Natural killer cell (primary cell): ENCODE results near the gene HSD17B12. TPM values are rescaled to one million over a fixed set of nuclear protein-coding genes. Genes with fewer than 3 reads are reported as not detected.

Experiments
- ATAC-seq, 3 donors: fragments of 150-1000 bp in 2 of 3; fragments of 200-7000 bp in 1 of 3; cut with Tn5 transposase; 1 replicate in 1 of 3; 2 replicates in 2 of 3; pipeline ENCODE4 v1.10.0; 2021; ENCODE audit warnings: mild to moderate bottlenecking in 2 of 3, moderate library complexity in 2 of 3
- DNase-seq, 2 donors: peaks; one replicate each; pipeline versions ENCODE4 v3.0.0 to v3.0.0-alpha.2; 2013 to 2021; ENCODE audit warnings: mixed read lengths in 1 of 2
- H3K27ac ChIP-seq: one replicate; pipeline ENCODE4 v1.5.1; 2013; ENCODE audit warnings: mild to moderate bottlenecking, low read length
- H3K27me3 ChIP-seq: one replicate; pipeline ENCODE4 v1.6.1; 2013; ENCODE audit warnings: low read length; ENCODE audit not compliant: control insufficient read depth, insufficient read depth
- H3K36me3 ChIP-seq: one replicate; pipeline ENCODE4 v1.6.1; 2013; ENCODE audit warnings: low read length; ENCODE audit not compliant: control insufficient read depth, insufficient read depth
- H3K4me1 ChIP-seq: one replicate; pipeline ENCODE4 v1.6.1; 2013; ENCODE audit warnings: low read length; ENCODE audit not compliant: control insufficient read depth, insufficient read depth
- H3K4me3 ChIP-seq: one replicate; pipeline ENCODE4 v1.5.1; 2013; ENCODE audit warnings: low read length
- H3K9me3 ChIP-seq: one replicate; pipeline ENCODE4 v1.6.1; 2013; ENCODE audit warnings: low read length; ENCODE audit not compliant: control insufficient read depth, insufficient read depth
- H3K27ac Mint-ChIP-seq, 2 donors: one replicate each; pipeline ENCODE4 v1.8.0; 2022; ENCODE audit warnings: mild to moderate bottlenecking in 2 of 2, mixed read lengths in 2 of 2, moderate library complexity in 1 of 2
- H3K27me3 Mint-ChIP-seq, 2 donors: one replicate each; pipeline ENCODE4 v1.8.0; 2022; ENCODE audit warnings: low read depth in 2 of 2, mixed read lengths in 2 of 2
- H3K36me3 Mint-ChIP-seq: one replicate; pipeline ENCODE4 v1.8.0; 2022; ENCODE audit warnings: mixed read lengths
- H3K4me1 Mint-ChIP-seq, 2 donors: one replicate each; pipeline ENCODE4 v1.8.0; 2022; ENCODE audit warnings: mixed read lengths in 2 of 2
- H3K4me3 Mint-ChIP-seq: one replicate; pipeline ENCODE4 v1.8.0; 2022; ENCODE audit warnings: mild to moderate bottlenecking, moderate library complexity, mixed read lengths
- H3K9me3 Mint-ChIP-seq, 2 donors: one replicate each; pipeline ENCODE4 v1.8.0; 2022; ENCODE audit warnings: mixed read lengths in 2 of 2
- CTCF ChIP-seq: fragments of 200-600 bp; IDR thresholded peaks from one replicate; pipeline ENCODE4 v1.8.0; 2022; ENCODE audit warnings: antibody characterized with exemption
- WGBS: methylation state at CpG from one replicate; pipeline ENCODE4 v1.1.7; 2013; ENCODE audit warnings: missing lambda C conversion rate; ENCODE audit not compliant: insufficient coverage; 5-methylcytosine and 5-hydroxymethylcytosine counted together
- intact Hi-C: fragments of 100-400 bp; cut with micrococcal nuclease; formaldehyde crosslinking; loops from one replicate; pipeline ENCODE4 v1.14.2; 2022
- total RNA-seq, 4 donors: library from RNA; stranded (reverse); fragments of 120-200 nt in 1 of 4; gene quantifications; one replicate each; pipeline versions ENCODE4 v1.2.3 to v1.2.4, GENCODE V29; 2013 to 2022

The HSD17B12 gene
- total RNA-seq, 3 donors from 2014 or later (not counting 1 experiment from before 2014, with no cell fraction given) = 21.0 to 26.3 (median 26.1) TPM

DNA sequence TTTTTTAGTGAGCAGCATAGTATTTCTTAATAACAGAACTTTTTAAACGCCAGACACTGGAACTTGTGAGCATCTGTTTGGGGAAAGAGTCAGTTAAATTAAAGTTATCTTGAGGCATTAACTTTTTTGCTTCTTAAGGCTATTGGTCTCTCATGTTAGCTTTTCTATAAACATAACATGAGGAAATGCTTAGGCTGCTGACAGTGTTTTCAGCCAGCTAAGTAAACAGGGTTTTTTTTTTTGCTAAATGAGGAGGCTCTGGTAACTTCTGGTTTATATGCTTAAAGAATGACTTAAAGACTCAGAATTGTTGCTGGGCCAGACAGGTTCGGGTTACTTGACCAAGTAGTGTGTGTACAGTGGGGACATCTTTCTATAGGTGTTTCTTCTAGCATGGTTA lies 104.3 kb downstream of the HSD17B12 start:
- no peak overlapping the region for H3K27ac ChIP-seq
- Mint-ChIP-seq H3K4me3 (no peak overlapping the region), H3K36me3 (peaks cover 38% of the 10 kb centered on the region), H3K9me3 (peaks cover 10 to 12% of the 10 kb centered on the region in 2 donors), H3K27me3 (no peaks in the 10 kb centered on the region), H3K4me1 (peaks cover 15 to 16% of the 10 kb centered on the region in 2 donors), H3K27ac (no peak overlapping the region)
- no peaks in the 10 kb centered on the region for H3K27me3 ChIP-seq
- intact Hi-C loops = no loop called here
- H3K9me3 ChIP-seq = peaks cover 16% of the 10 kb centered on the region
- H3K36me3 ChIP-seq = no peaks in the 10 kb centered on the region
- ATAC-seq = no peak
- peaks cover 3% of the 10 kb centered on the region for H3K4me1 ChIP-seq
- H3K4me3 ChIP-seq = no peak overlapping the region
- DNase-seq = no peak
- TF ChIP-seq CTCF = no peak
- 94% methylated on average over 2 of the region's 2 CpGs for WGBS

GRCh38 chr11:43785318-43785717 lies 104.8 kb downstream of the HSD17B12 start:
- Histone ChIP-seq H3K4me3 (no peak overlapping the region), H3K27me3 (no peaks in the 10 kb centered on the region), H3K27ac (no peak overlapping the region), H3K36me3 (no peaks in the 10 kb centered on the region), H3K9me3 (peaks cover 16% of the 10 kb centered on the region), H3K4me1 (peaks cover 3% of the 10 kb centered on the region)
- no peak overlapping the region for H3K4me3 Mint-ChIP-seq
- H3K9me3 Mint-ChIP-seq = peaks cover 10 to 12% of the 10 kb centered on the region in 2 donors
- TF ChIP-seq CTCF = no peak
- intact Hi-C loops = no loop called here
- peaks cover 38% of the 10 kb centered on the region for H3K36me3 Mint-ChIP-seq
- H3K27ac Mint-ChIP-seq = no peak overlapping the region
- DNase-seq (no peak), ATAC-seq (no peak)
- peaks cover 15 to 16% of the 10 kb centered on the region in 2 donors for H3K4me1 Mint-ChIP-seq
- 100% methylated on average over 1 of the region's 2 CpGs for WGBS
- H3K27me3 Mint-ChIP-seq = no peaks in the 10 kb centered on the region

- Mint-ChIP-seq H3K36me3 (peaks cover 38% of the 10 kb centered on the region), H3K4me3 (no peak overlapping the region), H3K27me3 (no peaks in the 10 kb centered on the region), H3K9me3 (peaks cover 9 to 12% of the 10 kb centered on the region in 2 donors), H3K4me1 (peaks cover 15 to 16% of the 10 kb centered on the region in 2 donors), H3K27ac (no peak overlapping the region)
- TF ChIP-seq CTCF = no peak
- no peak for ATAC-seq
- intact Hi-C loops = no loop called here
- H3K36me3 ChIP-seq = no peaks in the 10 kb centered on the region
- DNase-seq = no peak
- peaks cover 16% of the 10 kb centered on the region for H3K9me3 ChIP-seq
- no peak overlapping the region for H3K27ac ChIP-seq
- H3K4me3 ChIP-seq = no peak overlapping the region
- H3K27me3 ChIP-seq = no peaks in the 10 kb centered on the region
- whole genome bisulfite sequencing = 100% methylated on average over 3 of the region's 3 CpGs
- H3K4me1 ChIP-seq = peaks cover 3% of the 10 kb centered on the region
Observed at GRCh38 chr11:43786016-43786415, 105.5 kb downstream of the HSD17B12 start.

- Mint-ChIP-seq H3K27ac (peak overlapping the region; percentile 59 to 90), H3K36me3 (peaks cover 34% of the 10 kb centered on the region), H3K9me3 (peaks cover 7 to 12% of the 10 kb centered on the region in 2 donors), H3K27me3 (no peaks in the 10 kb centered on the region), H3K4me1 (peaks cover 15 to 16% of the 10 kb centered on the region in 2 donors), H3K4me3 (no peak overlapping the region)
- intact Hi-C loops = no loop called here
- H3K36me3 ChIP-seq = no peaks in the 10 kb centered on the region
- no peak overlapping the region for H3K4me3 ChIP-seq
- ATAC-seq (no peak), DNase-seq (no peak)
- H3K9me3 ChIP-seq = peaks cover 13% of the 10 kb centered on the region
- peak overlapping the region; percentile 30 for H3K27ac ChIP-seq
- no peak for TF ChIP-seq CTCF
- WGBS = 90% methylated on average over 1 of the region's 1 CpG
- peaks cover 3% of the 10 kb centered on the region for H3K4me1 ChIP-seq
- H3K27me3 ChIP-seq = no peaks in the 10 kb centered on the region
Observed at GRCh38 chr11:43787824-43788223, 107.3 kb downstream of the HSD17B12 start.
